Ishikawa (cell line): ENCODE measurements around the gene MYPOP.
A peak's percentile ranks its signal among the peaks of the same experiment; 100 is the strongest.

Experiments used
- CEBPB ChIP-seq: IDR thresholded peaks from 2 replicates; pipeline ENCODE4 v1.6.1; 2012
- CREB1 ChIP-seq: IDR thresholded peaks from 2 replicates; pipeline ENCODE4 v1.6.1; 2012; ENCODE audit warnings: low read depth
- EGR1 ChIP-seq: IDR thresholded peaks from 2 replicates; pipeline ENCODE4 v1.6.1; 2012
- EP300 ChIP-seq: IDR thresholded peaks from 2 replicates; pipeline ENCODE4 v1.6.1; 2012; ENCODE audit warnings: borderline replicate concordance
- FOXM1 ChIP-seq: IDR thresholded peaks from 2 replicates; pipeline ENCODE4 v1.6.1; 2012; ENCODE audit warnings: low read depth, borderline replicate concordance
- NFIC ChIP-seq: IDR thresholded peaks from 2 replicates; pipeline ENCODE4 v1.6.1; 2012
- RAD21 ChIP-seq: IDR thresholded peaks from 2 replicates; pipeline ENCODE4 v1.6.1; 2012; ENCODE audit warnings: low read depth
- TAF1 ChIP-seq: IDR thresholded peaks from 2 replicates; pipeline ENCODE4 v1.6.1; 2012; ENCODE audit warnings: low read depth, mild to moderate bottlenecking
- TCF12 ChIP-seq: IDR thresholded peaks from 2 replicates; pipeline ENCODE4 v1.6.1; 2012; ENCODE audit warnings: low read depth
- TEAD4 ChIP-seq: IDR thresholded peaks from 2 replicates; pipeline ENCODE4 v1.6.1; 2012
- USF1 ChIP-seq: IDR thresholded peaks from 2 replicates; pipeline ENCODE4 v1.6.1; 2012
- YY1 ChIP-seq: IDR thresholded peaks from 2 replicates; pipeline ENCODE4 v1.6.1; 2012; ENCODE audit warnings: low read depth
- ZBTB7A ChIP-seq: IDR thresholded peaks from 2 replicates; pipeline ENCODE4 v1.6.1; 2012; ENCODE audit warnings: low read depth
- TF ChIP-seq, protein P1 (sequence below): IDR thresholded peaks from 2 replicates; pipeline ENCODE4 v1.6.1; 2012; ENCODE audit warnings: low read depth, mild to moderate bottlenecking
- TF ChIP-seq, protein P2 (sequence below): IDR thresholded peaks from 2 replicates; pipeline ENCODE4 v1.6.1; 2012

Gene MYPOP

DNA sequence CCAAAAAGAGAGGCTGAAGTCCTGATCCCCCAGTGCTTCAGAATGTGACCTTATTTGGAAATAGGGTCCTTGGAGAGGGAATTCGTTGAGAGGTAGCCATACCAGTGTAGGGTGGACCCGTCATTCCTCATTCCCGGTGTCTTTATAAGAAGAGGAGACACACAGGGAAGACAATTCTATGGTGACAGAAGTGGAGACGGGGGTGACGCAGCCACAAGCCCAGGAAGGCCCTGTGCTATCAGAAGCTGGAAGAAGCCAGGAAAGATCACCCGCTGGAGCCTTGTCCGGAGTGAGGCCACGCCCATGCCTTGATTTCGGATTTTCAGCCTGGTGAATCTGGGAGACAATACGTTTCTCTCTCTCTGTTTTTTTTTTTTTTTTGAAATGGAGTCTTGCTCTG is 2.6 kb upstream of the MYPOP start:
- TF ChIP-seq YY1, result no peak
- no peak for TF ChIP-seq TEAD4
- TF ChIP-seq RAD21, result no peak
- TF ChIP-seq, protein P1, sequence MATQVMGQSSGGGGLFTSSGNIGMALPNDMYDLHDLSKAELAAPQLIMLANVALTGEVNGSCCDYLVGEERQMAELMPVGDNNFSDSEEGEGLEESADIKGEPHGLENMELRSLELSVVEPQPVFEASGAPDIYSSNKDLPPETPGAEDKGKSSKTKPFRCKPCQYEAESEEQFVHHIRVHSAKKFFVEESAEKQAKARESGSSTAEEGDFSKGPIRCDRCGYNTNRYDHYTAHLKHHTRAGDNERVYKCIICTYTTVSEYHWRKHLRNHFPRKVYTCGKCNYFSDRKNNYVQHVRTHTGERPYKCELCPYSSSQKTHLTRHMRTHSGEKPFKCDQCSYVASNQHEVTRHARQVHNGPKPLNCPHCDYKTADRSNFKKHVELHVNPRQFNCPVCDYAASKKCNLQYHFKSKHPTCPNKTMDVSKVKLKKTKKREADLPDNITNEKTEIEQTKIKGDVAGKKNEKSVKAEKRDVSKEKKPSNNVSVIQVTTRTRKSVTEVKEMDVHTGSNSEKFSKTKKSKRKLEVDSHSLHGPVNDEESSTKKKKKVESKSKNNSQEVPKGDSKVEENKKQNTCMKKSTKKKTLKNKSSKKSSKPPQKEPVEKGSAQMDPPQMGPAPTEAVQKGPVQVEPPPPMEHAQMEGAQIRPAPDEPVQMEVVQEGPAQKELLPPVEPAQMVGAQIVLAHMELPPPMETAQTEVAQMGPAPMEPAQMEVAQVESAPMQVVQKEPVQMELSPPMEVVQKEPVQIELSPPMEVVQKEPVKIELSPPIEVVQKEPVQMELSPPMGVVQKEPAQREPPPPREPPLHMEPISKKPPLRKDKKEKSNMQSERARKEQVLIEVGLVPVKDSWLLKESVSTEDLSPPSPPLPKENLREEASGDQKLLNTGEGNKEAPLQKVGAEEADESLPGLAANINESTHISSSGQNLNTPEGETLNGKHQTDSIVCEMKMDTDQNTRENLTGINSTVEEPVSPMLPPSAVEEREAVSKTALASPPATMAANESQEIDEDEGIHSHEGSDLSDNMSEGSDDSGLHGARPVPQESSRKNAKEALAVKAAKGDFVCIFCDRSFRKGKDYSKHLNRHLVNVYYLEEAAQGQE, result no peak
- TF ChIP-seq CEBPB, result no peak

DNA sequence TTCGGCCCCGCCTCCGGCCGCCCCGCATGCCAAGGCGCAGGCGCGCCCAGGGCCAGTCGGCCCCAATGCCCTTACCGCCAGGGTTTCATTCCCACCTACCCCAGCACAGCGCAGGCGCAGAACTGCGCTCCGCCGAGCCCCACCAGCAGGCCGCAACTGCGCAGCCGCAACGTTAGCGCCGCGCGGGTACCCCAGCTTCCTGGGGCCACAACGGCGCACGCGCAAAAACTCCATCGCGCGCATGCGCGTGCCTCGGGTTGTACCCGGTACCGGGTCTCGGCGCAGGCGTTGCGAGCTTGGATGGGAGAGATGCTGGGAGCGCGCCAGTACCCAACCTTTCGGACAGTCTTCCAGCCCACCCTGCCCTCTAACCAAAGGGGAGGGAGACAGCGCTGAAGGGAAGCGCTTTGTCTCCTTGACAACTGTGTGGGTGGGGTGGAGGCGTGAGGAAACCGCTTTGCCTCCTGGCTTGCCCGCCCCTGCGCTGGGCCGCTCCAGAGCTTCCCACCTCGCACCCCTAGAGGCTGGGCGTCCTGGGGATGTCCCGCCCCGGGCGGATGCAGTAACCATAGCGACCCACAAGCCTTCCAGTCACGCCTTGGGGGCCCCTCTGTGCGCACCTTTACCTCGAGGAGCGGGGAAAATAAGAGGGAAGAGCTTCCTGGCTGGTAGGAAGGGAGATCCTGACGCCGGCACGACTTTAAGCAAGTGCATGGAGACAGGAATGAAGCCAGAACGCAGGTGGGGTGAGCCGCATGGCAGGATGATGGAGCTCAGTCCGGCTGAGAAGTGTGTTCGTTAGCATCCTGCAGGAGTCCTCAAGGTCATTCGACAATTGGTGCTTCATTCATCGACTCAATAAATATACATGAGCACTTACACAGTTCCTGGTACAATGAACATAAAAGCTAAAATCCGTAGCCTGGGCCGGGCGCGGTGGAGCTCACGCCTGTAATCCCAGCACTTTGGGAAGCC is 525 bp upstream of the MYPOP start:
- peak; percentile 74 for TF ChIP-seq EGR1
- no peak for TF ChIP-seq USF1
- no peak for TF ChIP-seq YY1
- no peak for TF ChIP-seq TCF12
- TF ChIP-seq CEBPB, result no peak
- TF ChIP-seq FOXM1, result no peak
- no peak for TF ChIP-seq TEAD4
- TF ChIP-seq CREB1, result no peak
- TF ChIP-seq, protein P2, sequence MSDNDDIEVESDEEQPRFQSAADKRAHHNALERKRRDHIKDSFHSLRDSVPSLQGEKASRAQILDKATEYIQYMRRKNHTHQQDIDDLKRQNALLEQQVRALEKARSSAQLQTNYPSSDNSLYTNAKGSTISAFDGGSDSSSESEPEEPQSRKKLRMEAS, result 0 out of 2 replicates have a peak, but pooled peaks have one; percentile 40
- peak; percentile 58 for TF ChIP-seq TAF1

DNA sequence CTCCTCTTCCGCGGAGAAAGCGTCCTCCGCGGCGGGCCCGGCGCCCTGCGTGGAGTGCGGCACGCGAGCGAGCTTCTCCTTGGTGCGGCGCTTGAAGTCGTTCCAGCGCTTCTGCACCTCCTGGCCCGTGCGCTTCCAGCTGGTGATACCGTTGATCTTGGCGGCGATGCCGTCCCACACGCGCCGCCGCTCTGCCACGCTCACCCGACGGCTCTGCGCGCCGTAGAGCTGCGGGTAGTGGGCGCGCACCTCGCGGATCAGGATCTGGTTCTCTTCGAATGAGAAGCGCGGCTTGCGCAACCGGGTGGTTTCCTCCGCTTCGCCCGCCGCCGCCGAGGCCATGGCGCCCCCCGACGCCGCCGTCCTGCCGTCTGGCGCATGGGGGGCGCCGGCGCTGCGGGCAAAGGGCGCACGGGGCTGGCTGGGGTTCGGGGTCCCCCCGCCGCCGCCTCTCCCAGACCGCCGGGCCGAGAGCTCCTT is 941 bp downstream of the MYPOP start:
- TF ChIP-seq TEAD4 (no peak), TCF12 (no peak), CREB1 (no peak), EP300 (no peak), TAF1 (no peak), EGR1 (no peak), NFIC (no peak), CEBPB (no peak), FOXM1 (no peak), USF1 (no peak), YY1 (no peak)
- TF ChIP-seq, protein P1, result no peak
- TF ChIP-seq, protein P2, result no peak

- TF ChIP-seq NFIC (no peak), ZBTB7A (no peak), TAF1 (no peak), CREB1 (no peak), EP300 (no peak), EGR1 (no peak), USF1 (no peak), RAD21 (no peak), YY1 (no peak), CEBPB (no peak), FOXM1 (no peak), TEAD4 (no peak), TCF12 (no peak)
- TF ChIP-seq, protein P2, result no peak
- TF ChIP-seq, protein P1, result no peak
These were observed 1.5 kb downstream of the MYPOP start for GRCh38 chr19:45900738-45901431.
